GM12878 (cell line): ENCODE data around the gene KLHL26.

ENCODE experiments used
- BCLAF1 ChIP-seq: fragments of 450-650 bp; IDR thresholded peaks from 2 replicates; pipeline ENCODE4 v1.6.1; 2017; ENCODE audit warnings: antibody characterized with exemption, mild to moderate bottlenecking, moderate library complexity
- FOXK2 ChIP-seq: fragments of 450-650 bp; IDR thresholded peaks from 2 replicates; pipeline ENCODE4 v1.6.1; 2017; ENCODE audit warnings: mild to moderate bottlenecking, moderate library complexity
- GABPA ChIP-seq: IDR thresholded peaks from 2 replicates; pipeline ENCODE4 v1.6.1; 2014; ENCODE audit warnings: antibody characterized with exemption, low read depth, mild to moderate bottlenecking, inconsistent platforms
- MEF2B ChIP-seq: fragments of 450-650 bp; IDR thresholded peaks from 2 replicates; pipeline ENCODE4 v1.6.1; 2018; ENCODE audit warnings: mild to moderate bottlenecking, moderate library complexity; ENCODE audit not compliant: partially characterized antibody, poor library complexity, severe bottlenecking
- MXI1 ChIP-seq: fragments of 150-350 bp; IDR thresholded peaks from 2 replicates; pipeline ENCODE4 v1.6.1; 2011; ENCODE audit warnings: low read depth, mild to moderate bottlenecking, inconsistent platforms, low read length, improper control_type of control experiment
- RAD51 ChIP-seq: fragments of 450-650 bp; IDR thresholded peaks from 2 replicates; pipeline ENCODE4 v1.6.1; 2016; ENCODE audit warnings: moderate library complexity, mild to moderate bottlenecking, inconsistent platforms
- TF ChIP-seq, protein P1 (sequence below): fragments of 450-650 bp; IDR thresholded peaks from 2 replicates; pipeline ENCODE4 v1.6.1; 2018; ENCODE audit warnings: borderline replicate concordance, mild to moderate bottlenecking; ENCODE audit not compliant: partially characterized antibody
- TF ChIP-seq, protein P2 (sequence below): IDR thresholded peaks from 2 replicates; pipeline ENCODE4 v1.6.1; 2011; ENCODE audit warnings: low read depth, low read length, improper control_type of control experiment, borderline replicate concordance

GRCh38 chr19:18635831-18636182 is 1.0 kb upstream of the KLHL26 start:
- TF ChIP-seq RAD51 (no peak), BCLAF1 (no peak), MEF2B (no peak), MXI1 (no peak), FOXK2 (no peak), GABPA (no peak)
- TF ChIP-seq, protein P1, sequence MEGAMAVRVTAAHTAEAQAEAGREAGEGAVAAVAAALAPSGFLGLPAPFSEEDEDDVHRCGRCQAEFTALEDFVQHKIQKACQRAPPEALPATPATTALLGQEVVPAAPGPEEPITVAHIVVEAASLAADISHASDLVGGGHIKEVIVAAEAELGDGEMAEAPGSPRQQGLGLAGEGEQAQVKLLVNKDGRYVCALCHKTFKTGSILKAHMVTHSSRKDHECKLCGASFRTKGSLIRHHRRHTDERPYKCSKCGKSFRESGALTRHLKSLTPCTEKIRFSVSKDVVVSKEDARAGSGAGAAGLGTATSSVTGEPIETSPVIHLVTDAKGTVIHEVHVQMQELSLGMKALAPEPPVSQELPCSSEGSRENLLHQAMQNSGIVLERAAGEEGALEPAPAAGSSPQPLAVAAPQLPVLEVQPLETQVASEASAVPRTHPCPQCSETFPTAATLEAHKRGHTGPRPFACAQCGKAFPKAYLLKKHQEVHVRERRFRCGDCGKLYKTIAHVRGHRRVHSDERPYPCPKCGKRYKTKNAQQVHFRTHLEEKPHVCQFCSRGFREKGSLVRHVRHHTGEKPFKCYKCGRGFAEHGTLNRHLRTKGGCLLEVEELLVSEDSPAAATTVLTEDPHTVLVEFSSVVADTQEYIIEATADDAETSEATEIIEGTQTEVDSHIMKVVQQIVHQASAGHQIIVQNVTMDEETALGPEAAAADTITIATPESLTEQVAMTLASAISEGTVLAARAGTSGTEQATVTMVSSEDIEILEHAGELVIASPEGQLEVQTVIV, result no peak
- TF ChIP-seq, protein P2, sequence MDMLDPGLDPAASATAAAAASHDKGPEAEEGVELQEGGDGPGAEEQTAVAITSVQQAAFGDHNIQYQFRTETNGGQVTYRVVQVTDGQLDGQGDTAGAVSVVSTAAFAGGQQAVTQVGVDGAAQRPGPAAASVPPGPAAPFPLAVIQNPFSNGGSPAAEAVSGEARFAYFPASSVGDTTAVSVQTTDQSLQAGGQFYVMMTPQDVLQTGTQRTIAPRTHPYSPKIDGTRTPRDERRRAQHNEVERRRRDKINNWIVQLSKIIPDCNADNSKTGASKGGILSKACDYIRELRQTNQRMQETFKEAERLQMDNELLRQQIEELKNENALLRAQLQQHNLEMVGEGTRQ, result no peak
